ENCODE results near the gene ATP6AP2.
A peak's percentile ranks its signal among the peaks of the same experiment; 100 is the strongest.

The ATP6AP2 gene

DNA sequence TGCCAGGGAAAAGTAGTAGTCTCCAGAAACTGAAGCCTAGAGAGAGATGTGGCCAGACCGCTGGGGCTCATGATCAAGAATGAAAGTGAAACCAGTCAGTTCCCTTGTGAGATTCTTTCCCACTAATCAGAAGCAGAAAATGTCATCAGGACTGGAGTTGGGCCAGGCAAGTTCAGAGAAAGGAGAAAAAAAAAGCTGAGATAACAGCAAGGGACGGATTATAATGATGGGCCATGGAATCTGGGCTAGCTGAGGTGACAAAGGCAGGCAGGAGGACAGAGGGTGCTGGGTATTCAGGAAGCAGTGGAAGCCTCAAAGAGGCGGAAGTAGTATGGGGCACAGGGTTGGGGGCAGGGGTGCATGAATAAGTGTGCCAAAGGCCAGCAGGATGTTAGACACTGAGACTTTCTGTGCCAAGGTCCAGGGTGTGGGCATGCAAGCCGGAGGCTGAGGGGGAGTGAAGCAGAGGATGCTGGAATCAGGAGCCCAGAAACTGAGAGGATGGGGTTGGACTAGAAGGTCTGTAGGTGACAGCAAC, 64.1 kb downstream of the ATP6AP2 start:
- no peak for DNase-seq (ENCODE audit: low read depth)

DNA sequence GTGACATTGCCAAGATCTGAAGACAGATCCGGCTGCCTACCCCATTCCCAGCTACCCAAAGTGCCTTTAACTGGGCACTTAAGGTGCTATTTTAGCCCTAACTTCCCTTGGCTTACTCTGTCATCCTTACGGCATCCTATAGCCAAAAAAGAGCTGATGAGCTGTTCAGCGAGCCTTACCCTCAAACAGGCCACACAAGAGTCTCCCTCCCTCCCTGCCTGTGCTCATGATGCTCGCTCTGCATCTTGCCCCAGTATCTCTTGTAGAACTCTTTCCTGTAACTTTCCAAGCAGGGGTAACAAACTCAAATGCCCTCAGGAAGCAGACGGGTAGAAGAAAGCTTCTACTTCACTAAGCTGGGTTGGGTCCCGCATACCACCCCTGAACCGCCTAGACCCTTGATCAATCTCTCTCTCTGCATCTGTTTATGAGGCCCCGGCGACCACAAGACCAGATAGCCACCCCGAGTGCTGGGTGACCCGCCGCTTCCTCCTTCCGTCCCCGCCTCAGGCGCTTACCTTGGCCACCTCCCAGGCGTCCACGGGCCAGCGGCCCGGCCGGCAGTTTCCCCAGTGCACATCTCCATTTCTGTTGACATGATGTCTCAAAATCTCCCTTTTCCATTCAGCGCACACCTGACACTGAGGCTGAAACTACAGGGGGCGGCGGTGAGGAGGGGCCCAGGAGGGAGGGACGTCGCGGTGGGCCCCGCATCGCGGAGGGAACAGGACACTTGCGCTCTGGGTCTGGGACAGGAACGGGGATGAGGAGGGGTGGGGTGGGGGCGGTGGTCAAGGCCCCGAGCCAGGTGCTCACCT, 65.9 kb downstream of the ATP6AP2 start:
- DNase-seq (ENCODE audit: low read depth), result no peak

DNA sequence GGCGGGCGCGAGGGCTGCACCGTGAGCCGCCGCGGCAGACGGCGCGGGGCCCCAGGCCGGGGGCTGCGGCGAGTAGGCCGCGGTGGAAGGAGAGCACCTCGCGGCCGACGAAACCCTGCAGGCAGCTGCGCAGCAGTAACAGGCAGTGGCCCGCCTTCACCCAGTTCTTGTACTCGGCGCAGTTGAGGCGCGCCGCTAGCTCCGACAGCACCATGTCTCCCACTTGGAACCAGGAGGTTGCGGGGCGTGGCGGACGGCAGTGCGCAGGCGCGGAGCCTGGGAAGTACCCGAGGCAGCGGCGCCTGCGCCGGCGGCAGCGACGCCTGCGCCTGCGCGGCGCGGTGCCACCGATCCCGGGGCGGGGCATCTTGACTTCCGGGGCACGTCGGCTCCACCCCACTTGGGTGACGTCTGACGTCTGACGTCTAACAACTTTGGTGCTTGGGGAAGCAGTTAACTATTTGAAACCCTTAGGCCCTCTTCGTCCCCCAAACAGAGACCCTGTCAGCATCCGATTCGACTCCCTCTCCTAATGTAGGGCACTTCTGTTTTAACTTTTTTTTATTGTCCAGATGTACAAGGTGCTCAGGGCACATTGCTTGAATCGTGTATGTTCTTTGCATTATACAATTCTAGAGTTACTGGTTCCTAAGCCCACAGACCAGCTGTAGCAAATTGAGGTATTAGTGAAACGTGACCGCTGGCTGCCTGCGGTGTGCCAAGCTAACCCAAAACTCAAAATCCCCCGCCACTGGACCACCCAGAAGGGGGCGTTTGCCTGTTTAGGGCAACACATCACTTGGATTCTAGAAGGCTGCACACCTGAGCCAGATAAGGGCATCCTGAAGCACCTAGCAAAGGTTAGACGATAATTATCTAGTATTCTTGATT, 66.8 kb downstream of the ATP6AP2 start, which contains the start of gene CXorf38:
TSS of gene CXorf38 (minus strand) at position 255 of the 891 bp plus-strand sequence. CDS start at position 214, 41 bp downstream.
- DNase-seq (ENCODE audit: low read depth), result peak; percentile 80

DNA sequence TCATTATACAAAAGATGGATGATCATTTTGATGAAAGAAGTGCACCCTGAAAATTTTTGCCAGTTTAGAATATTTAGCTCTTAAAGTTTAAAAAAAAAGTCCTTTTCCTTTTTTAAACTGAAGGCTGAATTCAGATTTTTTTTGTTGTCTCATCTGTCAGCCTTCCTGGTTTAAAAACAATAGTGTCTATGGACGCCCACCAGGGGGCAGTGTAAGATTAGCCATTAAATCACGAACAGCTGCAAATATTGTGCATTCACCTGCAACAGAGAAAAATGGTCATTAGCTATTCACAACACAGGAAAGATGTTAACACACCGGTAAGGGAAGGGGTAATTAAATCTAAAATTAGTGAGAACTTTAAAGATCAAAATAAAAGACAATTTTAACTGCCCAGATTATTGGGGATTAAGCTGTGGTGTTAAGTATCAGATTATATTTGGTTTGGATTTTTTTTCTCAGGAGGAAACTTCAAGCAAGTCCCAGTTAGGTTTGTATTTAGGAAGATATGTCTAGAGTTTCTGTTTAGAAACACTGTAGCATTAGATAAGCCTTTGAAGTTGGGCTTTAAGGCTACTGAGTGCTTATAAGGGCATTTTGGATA, 71.0 kb downstream of the ATP6AP2 start:
- DNase-seq (ENCODE audit: low read depth), result peak; percentile 37

DNA sequence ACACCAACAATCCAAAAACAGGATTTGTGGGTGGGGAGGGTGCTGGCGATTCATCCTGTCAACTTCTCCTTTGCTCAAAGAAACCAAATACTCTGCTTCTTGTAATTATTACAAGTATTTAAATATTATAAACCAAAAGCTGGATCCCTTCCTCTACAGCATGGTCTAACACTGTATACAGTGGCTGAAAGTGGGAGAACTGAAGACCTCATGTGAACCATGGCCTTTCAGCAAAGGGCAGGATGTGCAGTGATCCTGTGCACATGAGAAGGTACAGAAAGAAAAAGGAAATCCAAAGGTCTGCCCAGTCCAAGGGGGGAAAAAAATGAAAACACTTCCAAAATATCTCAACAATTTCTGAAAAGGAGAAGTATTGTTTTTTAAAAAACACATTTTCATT, 71.9 kb downstream of the ATP6AP2 start:
- no peak for DNase-seq (ENCODE audit: low read depth)

DNA sequence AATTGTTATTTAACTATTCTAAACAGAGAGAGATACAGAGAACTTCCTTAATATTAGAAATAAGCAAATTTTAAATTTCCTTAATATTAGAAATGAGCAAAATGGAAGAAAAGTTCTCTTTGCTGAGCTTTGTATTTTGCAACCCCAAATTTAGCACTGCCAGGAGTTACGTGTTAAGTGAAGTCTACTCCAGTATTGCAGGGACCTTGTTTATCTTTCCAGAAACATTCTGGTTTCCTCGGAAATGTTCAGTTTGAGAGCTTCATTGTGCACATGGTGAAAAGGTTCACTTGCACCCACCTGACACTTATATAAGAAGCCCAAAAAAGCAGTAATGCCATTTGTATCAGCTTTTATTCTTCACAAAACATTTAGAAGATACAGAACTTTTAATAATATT, 72.8 kb downstream of the ATP6AP2 start:
- DNase-seq (ENCODE audit: low read depth), result no peak

Measured in stimulated activated CD8-positive, alpha-beta memory T cell treated with anti-CD3 and anti-CD28 coated beads, Interleukin-15, amount 100 ng/mL, for 1 hour (primary cell).